GM23248 (cell line): ENCODE measurements around the gene BTN3A1. TPM values are rescaled to one million over a fixed set of nuclear protein-coding genes. Genes with fewer than 3 reads are reported as not detected.
A peak's percentile ranks its signal among the peaks of the same experiment; 100 is the strongest.
"Not testable (repeated sequence)": the region's sequence is repeated elsewhere in the genome, so short reads cannot be mapped to it uniquely, and the experiment has no call there.

Experiments used
- DNase-seq: peaks from one replicate; pipeline ENCODE4 v3.0.0-alpha.2; 2015
- H2AFZ ChIP-seq: fragments of 200-600 bp; sonication (generic); 2 replicates; pipeline ENCODE4 v1.6.1; 2016; ENCODE audit warnings: antibody characterized with exemption
- H3F3A ChIP-seq: fragments of 200-600 bp; sonication (generic); 2 replicates; pipeline ENCODE4 v1.6.1; 2016; ENCODE audit warnings: mild to moderate bottlenecking, antibody characterized with exemption, mixed run types; ENCODE audit not compliant: insufficient read depth
- H3K27ac ChIP-seq: fragments of 200-600 bp; sonication (generic); 2 replicates; pipeline ENCODE4 v1.5.1; 2016; ENCODE audit warnings: mild to moderate bottlenecking
- H3K27me3 ChIP-seq: fragments of 200-600 bp; sonication (generic); replicated peaks from 2 replicates; pipeline ENCODE4 v1.6.1; 2016; ENCODE audit warnings: mild to moderate bottlenecking; ENCODE audit not compliant: insufficient read depth
- H3K36me3 ChIP-seq: fragments of 200-600 bp; sonication (generic); 2 replicates; pipeline ENCODE4 v1.6.1; 2016; ENCODE audit warnings: low read depth, mild to moderate bottlenecking
- H3K4me1 ChIP-seq: fragments of 200-600 bp; sonication (generic); 2 replicates; pipeline ENCODE4 v1.6.1; 2016; ENCODE audit warnings: mild to moderate bottlenecking; ENCODE audit not compliant: insufficient read depth
- H3K4me2 ChIP-seq: fragments of 200-600 bp; sonication (generic); one replicate; pipeline ENCODE4 v1.6.1; 2016; ENCODE audit warnings: mild to moderate bottlenecking; ENCODE audit not compliant: unreplicated experiment
- H3K4me3 ChIP-seq: fragments of 200-600 bp; sonication (generic); 2 replicates; pipeline ENCODE4 v1.5.1; 2016; ENCODE audit warnings: mild to moderate bottlenecking
- H3K79me2 ChIP-seq: fragments of 200-600 bp; sonication (generic); 2 replicates; pipeline ENCODE4 v1.6.1; 2016; ENCODE audit warnings: mild to moderate bottlenecking; ENCODE audit not compliant: insufficient read depth
- H3K9ac ChIP-seq: fragments of 200-600 bp; sonication (generic); 2 replicates; pipeline ENCODE4 v1.6.1; 2016; ENCODE audit warnings: mild to moderate bottlenecking
- H3K9me2 ChIP-seq: fragments of 200-600 bp; sonication (generic); 2 replicates; pipeline ENCODE4 v1.6.1; 2016; ENCODE audit warnings: mixed run types, mild to moderate bottlenecking, moderate library complexity; ENCODE audit not compliant: insufficient read depth
- H3K9me3 ChIP-seq: fragments of 200-600 bp; sonication (generic); one replicate; pipeline ENCODE4 v1.6.1; 2017; ENCODE audit warnings: low read depth
- H4K20me1 ChIP-seq: fragments of 200-600 bp; sonication (generic); 2 replicates; pipeline ENCODE4 v1.6.0; 2016; ENCODE audit not compliant: insufficient read depth
- EZH2 ChIP-seq: fragments of 200-600 bp; sonication (generic); IDR thresholded peaks from 2 replicates; pipeline ENCODE4 v1.6.1; 2018; ENCODE audit warnings: antibody characterized with exemption, mild to moderate bottlenecking; ENCODE audit not compliant: insufficient read depth, poor library complexity, severe bottlenecking
- EZH2phosphoT487 ChIP-seq: fragments of 200-600 bp; sonication (generic); IDR thresholded peaks from 2 replicates; pipeline ENCODE4 v1.6.1; 2018; ENCODE audit warnings: antibody characterized with exemption, moderate library complexity, mild to moderate bottlenecking, low read depth; ENCODE audit not compliant: insufficient read depth
- WGBS, 2 experiments: methylation state at CpG; one replicate each; pipeline ENCODE4 v1.1.6; 2015 to 2017; ENCODE audit warnings: low lambda C conversion rate in 2 of 2, low coverage in 1 of 2; ENCODE audit errors: missing lambda C conversion rate in 2 of 2; 5-methylcytosine and 5-hydroxymethylcytosine counted together
- in situ Hi-C: fragments of 300-500 bp; cut with MboI; formaldehyde crosslinking; loops from 2 replicates; pipeline ENCODE4 v1.15.0; 2020
- polyA plus RNA-seq: library from polyadenylated mRNA; unstranded; fragments of >200 nt; fragmentation: Nextera tagmentation; extraction: Ambion mirVana; gene quantifications from 2 replicates; pipeline ENCODE4 v1.2.1, GENCODE V29; 2016
- total RNA-seq: library from RNA; depleted of rRNA; stranded (reverse); fragments of >200 nt; shearing (Covaris generic); gene quantifications from 2 replicates; pipeline ENCODE4 v1.2.3, GENCODE V29; 2014; rRNA removed

The BTN3A1 gene
- 7.7 and 8.9 TPM in 2 replicates for total RNA-seq
- polyA plus RNA-seq = 5.5 and 6.7 TPM in 2 replicates

- H3K9ac ChIP-seq = peak within 1 kb of the TSS; percentile 86
- no peaks in the 10 kb centered on the region for H3K9me2 ChIP-seq
- in situ Hi-C loops = no loop called here
- peak within 1 kb of the TSS; percentile 82 for H3K4me3 ChIP-seq
- H3K9me3 ChIP-seq = no peaks in the 10 kb centered on the region
- no peak for TF ChIP-seq EZH2phosphoT487
- no peak for TF ChIP-seq EZH2
- no peaks in the 10 kb centered on the region for H3K36me3 ChIP-seq
- H3K79me2 ChIP-seq = no peaks in the 10 kb centered on the region
- 1 to 2% methylated on average over 9 of the region's 9 CpGs for WGBS, 2 experiments
- DNase-seq = peak; percentile 88
- peak within 1 kb of the TSS; percentile 85 for H3K4me2 ChIP-seq
- H3K4me1 ChIP-seq = 0 out of 2 replicates have a peak, but pooled peaks cover 6% of the 10 kb centered on the region
- no peaks in the 10 kb centered on the region for H4K20me1 ChIP-seq
- peak within 1 kb of the TSS; percentile 88 for H3K27ac ChIP-seq
- H3F3A ChIP-seq = no peaks in the 10 kb centered on the region
- no peaks in the 10 kb centered on the region for H3K27me3 ChIP-seq
- peak within 1 kb of the TSS; percentile 81 for H2AFZ ChIP-seq
These were observed at the start of gene BTN3A1 for GRCh38 chr6:26401987-26402658. TSS of gene BTN3A1 (plus strand) at chr6:26402275. CDS start at chr6:26405564, 3,289 bp downstream.

DNA sequence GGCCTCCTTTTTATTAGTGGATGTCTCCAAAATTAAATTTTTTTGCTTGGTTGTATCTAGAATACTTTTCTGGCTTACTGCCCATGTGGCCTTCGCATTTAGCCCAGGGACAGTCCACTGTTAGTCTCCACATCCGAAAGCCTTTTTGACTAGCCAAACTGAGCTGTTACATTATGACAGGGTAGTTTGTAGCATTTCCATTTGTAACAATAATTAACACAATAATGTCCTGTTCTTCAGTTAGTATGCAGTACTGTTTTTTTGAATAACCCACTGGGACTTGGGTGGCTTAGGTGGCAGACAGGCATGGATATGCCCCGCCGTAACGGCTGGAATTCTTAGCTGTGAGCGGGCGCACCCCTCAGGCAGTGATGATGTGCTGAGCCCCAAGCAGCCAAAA, 49.8 kb upstream of the BTN3A1 start:
- Histone ChIP-seq H4K20me1 (no peaks in the 10 kb centered on the region), H2AFZ (no peak overlapping the region), H3K79me2 (no peaks in the 10 kb centered on the region), H3K4me1 (peaks cover 19% of the 10 kb centered on the region), H3K9ac (no peak overlapping the region), H3K27me3 (no peaks in the 10 kb centered on the region), H3F3A (peaks cover 16% of the 10 kb centered on the region; the same call in 1 of the 2 replicates), H3K9me2 (no peaks in the 10 kb centered on the region), H3K4me3 (no peak overlapping the region), H3K36me3 (no peaks in the 10 kb centered on the region), H3K9me3 (no peaks in the 10 kb centered on the region), H3K27ac (no peak overlapping the region), H3K4me2 (no peak overlapping the region)
- no peak for DNase-seq
- in situ Hi-C loops = no loop called here
- no peak for TF ChIP-seq EZH2
- no peak for TF ChIP-seq EZH2phosphoT487
- WGBS, 2 experiments = 90 to 95% methylated on average over 7 of the region's 7 CpGs

DNA sequence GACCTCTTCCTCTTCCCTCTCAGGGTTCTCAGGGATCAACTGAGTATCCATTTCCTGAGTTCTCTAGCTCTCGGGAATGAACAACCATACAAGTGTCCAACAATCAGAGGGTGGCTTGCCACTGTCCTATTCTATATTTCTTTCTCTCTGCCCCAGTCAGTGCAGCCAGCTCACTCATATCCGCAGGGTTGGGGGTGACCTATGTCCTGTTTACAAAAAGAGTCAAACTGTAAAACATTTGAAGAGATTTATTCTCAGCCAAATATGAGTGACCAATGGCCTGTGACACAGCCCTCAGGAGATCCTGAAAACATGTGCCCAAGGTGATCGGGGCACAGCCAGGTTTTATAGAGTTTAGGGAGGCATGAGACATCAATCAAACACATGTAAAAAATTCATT, 47.9 kb upstream of the BTN3A1 start:
- Histone ChIP-seq H3K9ac (no peak overlapping the region), H3K79me2 (no peaks in the 10 kb centered on the region), H2AFZ (no peak overlapping the region), H4K20me1 (no peaks in the 10 kb centered on the region), H3K4me1 (peaks cover 19% of the 10 kb centered on the region), H3K27me3 (no peaks in the 10 kb centered on the region), H3K27ac (no peak overlapping the region), H3K4me2 (no peak overlapping the region), H3K4me3 (no peak overlapping the region), H3F3A (peaks cover 16% of the 10 kb centered on the region; the same call in 1 of the 2 replicates), H3K9me3 (no peaks in the 10 kb centered on the region), H3K9me2 (no peaks in the 10 kb centered on the region), H3K36me3 (no peaks in the 10 kb centered on the region)
- no peak for DNase-seq
- TF ChIP-seq EZH2 (no peak), EZH2phosphoT487 (no peak)
- in situ Hi-C loops = no loop called here
- WGBS, 2 experiments = 88 to 92% methylated on average over 3 of the region's 3 CpGs

DNA sequence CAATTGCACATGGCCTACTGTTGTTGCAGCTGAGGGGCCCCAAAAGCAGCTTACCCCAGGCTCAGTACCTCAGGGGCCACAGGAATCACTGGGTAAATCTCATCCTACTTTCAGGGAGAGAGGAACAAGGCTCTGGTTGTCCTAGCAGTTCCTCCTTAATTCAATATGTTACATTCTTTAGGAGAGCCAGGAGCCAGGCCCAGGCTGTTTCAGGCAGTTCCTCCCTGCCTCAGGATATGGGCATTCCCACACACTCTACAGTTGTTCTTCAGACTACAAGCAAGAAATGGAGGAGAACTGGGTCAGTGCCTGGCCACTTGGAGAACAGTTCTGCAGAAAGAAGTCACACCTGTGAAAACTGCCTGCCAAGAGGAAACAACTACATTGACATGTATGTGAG, 46.7 kb upstream of the BTN3A1 start:
- no peaks in the 10 kb centered on the region for H3K9me3 ChIP-seq
- no peaks in the 10 kb centered on the region for H3K9me2 ChIP-seq
- no peak overlapping the region for H3K9ac ChIP-seq
- H2AFZ ChIP-seq = no peak overlapping the region
- H3K4me3 ChIP-seq = no peak overlapping the region
- no peaks in the 10 kb centered on the region for H3K79me2 ChIP-seq
- H3K4me1 ChIP-seq = peaks cover 19% of the 10 kb centered on the region
- no peaks in the 10 kb centered on the region for H4K20me1 ChIP-seq
- H3K27me3 ChIP-seq = no peaks in the 10 kb centered on the region
- TF ChIP-seq EZH2 (no peak), EZH2phosphoT487 (no peak)
- in situ Hi-C loops = no loop called here
- no peaks in the 10 kb centered on the region for H3K36me3 ChIP-seq
- no peak overlapping the region for H3K4me2 ChIP-seq
- DNase-seq = no peak
- H3K27ac ChIP-seq = no peak overlapping the region
- H3F3A ChIP-seq = peaks cover 15% of the 10 kb centered on the region; the same call in 1 of the 2 replicates

DNA sequence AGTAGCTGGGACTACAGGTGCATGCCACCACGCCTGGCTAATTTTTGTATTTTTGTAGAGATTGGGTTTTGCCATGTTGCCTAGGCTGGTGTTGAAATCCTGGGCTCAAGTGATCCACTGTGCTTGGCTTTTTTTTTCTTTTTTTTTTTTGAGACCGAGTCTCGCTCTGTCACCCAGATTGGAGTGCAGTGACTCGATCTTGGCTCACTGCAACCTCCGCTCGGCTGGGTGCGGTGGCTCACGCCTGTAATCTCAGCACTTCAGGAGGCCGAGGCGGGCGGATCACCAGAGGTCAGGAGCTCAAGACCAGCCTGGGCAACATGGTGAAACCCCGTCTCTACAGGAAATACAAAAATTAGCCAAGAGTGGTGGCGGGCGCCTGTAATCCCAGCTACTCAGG, 44.5 kb upstream of the BTN3A1 start:
- H4K20me1 ChIP-seq, H2AFZ ChIP-seq, H3K36me3 ChIP-seq, H3K4me2 ChIP-seq, H3K4me1 ChIP-seq, H3K9ac ChIP-seq, H3K27me3 ChIP-seq, DNase-seq, H3K79me2 ChIP-seq, H3K27ac ChIP-seq, H3F3A ChIP-seq, H3K9me2 ChIP-seq, in situ Hi-C loops, H3K9me3 ChIP-seq, H3K4me3 ChIP-seq: not testable (repeated sequence)
- 90 to 93% methylated on average over 14 of the region's 14 CpGs for WGBS, 2 experiments
